ENCODE measurements around the gene LRCH1.
A peak's percentile ranks its signal among the peaks of the same experiment; 100 is the strongest.

LRCH1 gene

DNA sequence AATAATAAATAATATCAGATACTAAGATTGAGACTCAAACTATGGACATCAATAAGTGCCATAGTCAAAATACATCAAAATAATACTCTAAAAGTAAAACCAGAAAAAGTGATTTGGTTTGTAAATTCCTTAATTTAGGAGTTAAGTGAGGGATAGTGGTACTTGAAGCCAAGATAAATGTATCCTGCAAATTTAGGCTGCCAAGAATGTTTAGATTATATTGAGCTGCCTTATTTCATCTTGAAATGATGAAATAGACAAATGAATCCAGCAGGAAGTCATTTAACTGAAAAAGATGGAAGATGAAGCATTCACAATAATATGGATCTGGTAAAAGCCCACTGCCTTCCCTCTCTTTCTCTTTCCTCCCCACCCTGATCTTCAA lies 112.3 kb downstream of the LRCH1 start:
- Histone ChIP-seq H4K20me1 (ENCODE audit: insufficient read depth, low read length) (peaks cover 23% of the 10 kb centered on the region), H3K4me1 (ENCODE audit: insufficient read depth, low read length) (peaks cover 38% of the 10 kb centered on the region), H2AFZ (ENCODE audit: low read depth, low read length) (no peak overlapping the region), H3K9me3 (ENCODE audit: insufficient read depth, low read length, severe bottlenecking) (no peaks in the 10 kb centered on the region), H3K27ac (ENCODE audit: low read length) (0 out of 2 replicates have a peak overlapping the region, but pooled peaks have one; percentile 6), H3K9ac (ENCODE audit: low read depth, low read length) (no peak overlapping the region), H3K27me3 (ENCODE audit: insufficient read depth, low read length, poor library complexity) (no peaks in the 10 kb centered on the region), H3K4me3 (ENCODE audit: low read depth in 1 of 2, low read length in 2 of 2) (no peak overlapping the region), H3K4me2 (ENCODE audit: insufficient read depth, low read length) (no peak overlapping the region), H3K36me3 (ENCODE audit: insufficient read depth, low read length) (peaks cover 15% of the 10 kb centered on the region), H3K79me2 (ENCODE audit: insufficient read depth, low read length) (peaks cover 72% of the 10 kb centered on the region)
- ATAC-seq (ENCODE audit: insufficient read depth, low read depth) (no peak), DNase-seq (no peak)
- TF ChIP-seq, protein P1, sequence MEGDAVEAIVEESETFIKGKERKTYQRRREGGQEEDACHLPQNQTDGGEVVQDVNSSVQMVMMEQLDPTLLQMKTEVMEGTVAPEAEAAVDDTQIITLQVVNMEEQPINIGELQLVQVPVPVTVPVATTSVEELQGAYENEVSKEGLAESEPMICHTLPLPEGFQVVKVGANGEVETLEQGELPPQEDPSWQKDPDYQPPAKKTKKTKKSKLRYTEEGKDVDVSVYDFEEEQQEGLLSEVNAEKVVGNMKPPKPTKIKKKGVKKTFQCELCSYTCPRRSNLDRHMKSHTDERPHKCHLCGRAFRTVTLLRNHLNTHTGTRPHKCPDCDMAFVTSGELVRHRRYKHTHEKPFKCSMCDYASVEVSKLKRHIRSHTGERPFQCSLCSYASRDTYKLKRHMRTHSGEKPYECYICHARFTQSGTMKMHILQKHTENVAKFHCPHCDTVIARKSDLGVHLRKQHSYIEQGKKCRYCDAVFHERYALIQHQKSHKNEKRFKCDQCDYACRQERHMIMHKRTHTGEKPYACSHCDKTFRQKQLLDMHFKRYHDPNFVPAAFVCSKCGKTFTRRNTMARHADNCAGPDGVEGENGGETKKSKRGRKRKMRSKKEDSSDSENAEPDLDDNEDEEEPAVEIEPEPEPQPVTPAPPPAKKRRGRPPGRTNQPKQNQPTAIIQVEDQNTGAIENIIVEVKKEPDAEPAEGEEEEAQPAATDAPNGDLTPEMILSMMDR (IDR thresholded peaks at IDR 0.05; ENCODE audit: borderline replicate concordance, extremely low read depth, low read length, poor library complexity, severe bottlenecking), result no peak
- no peak for TF ChIP-seq EZH2 (IDR thresholded peaks at IDR 0.05; ENCODE audit: borderline replicate concordance, low read depth, low read length, severe bottlenecking)

DNA sequence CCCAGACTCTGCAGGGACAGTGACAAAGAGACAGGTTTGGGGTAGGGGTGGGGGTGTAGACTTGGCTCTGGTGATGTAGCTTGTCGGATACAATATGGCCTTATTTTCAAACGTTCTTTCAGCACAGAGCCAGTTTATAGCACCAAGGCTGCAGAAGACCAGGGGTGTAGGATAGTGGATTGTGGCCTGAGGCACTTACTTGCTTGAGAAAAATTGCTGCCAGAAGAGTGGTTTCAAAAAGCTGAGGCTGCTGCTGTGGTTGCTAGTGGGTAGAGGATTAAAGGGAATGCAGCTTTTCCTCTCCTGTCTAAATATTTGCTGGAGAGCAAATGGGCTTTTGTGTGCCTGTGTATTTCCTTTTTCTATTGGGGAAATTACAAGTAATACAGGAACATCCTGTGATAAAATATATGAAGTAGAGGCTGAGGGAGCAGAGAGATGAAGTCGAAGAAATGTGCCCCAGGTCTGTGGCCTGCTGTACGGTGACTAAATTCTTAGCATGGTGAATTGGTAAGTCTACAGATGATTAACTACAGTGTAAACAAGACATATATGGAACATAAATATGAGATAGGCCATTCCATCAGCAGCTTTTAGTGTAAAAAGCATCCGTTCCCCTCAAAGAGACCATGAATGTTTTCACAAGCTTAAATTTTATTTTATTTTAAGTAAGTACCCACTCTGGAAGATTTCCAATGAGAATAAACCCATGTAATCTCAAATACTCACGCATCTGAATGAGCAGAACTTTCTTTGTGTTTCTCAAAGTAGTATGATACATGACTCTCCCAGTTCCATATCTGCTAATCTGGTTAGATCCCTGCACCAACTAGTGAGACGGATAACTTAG lies 112.9 kb downstream of the LRCH1 start:
- no peak overlapping the region for H3K9ac ChIP-seq (ENCODE audit: low read depth, low read length)
- peaks cover 72% of the 10 kb centered on the region for H3K79me2 ChIP-seq (ENCODE audit: insufficient read depth, low read length)
- no peak overlapping the region for H2AFZ ChIP-seq (ENCODE audit: low read depth, low read length)
- H3K4me2 ChIP-seq (ENCODE audit: insufficient read depth, low read length), result no peak overlapping the region
- DNase-seq (no peak), ATAC-seq (ENCODE audit: insufficient read depth, low read depth) (peak; percentile 25)
- H3K36me3 ChIP-seq (ENCODE audit: insufficient read depth, low read length), result peaks cover 21% of the 10 kb centered on the region
- H3K27ac ChIP-seq (ENCODE audit: low read length), result 0 out of 2 replicates have a peak overlapping the region, but pooled peaks have one; percentile 6
- no peaks in the 10 kb centered on the region for H3K27me3 ChIP-seq (ENCODE audit: insufficient read depth, low read length, poor library complexity)
- TF ChIP-seq, protein P1 (IDR thresholded peaks at IDR 0.05; ENCODE audit: borderline replicate concordance, extremely low read depth, low read length, poor library complexity, severe bottlenecking), result no peak
- TF ChIP-seq EZH2 (IDR thresholded peaks at IDR 0.05; ENCODE audit: borderline replicate concordance, low read depth, low read length, severe bottlenecking), result no peak
- H3K9me3 ChIP-seq (ENCODE audit: insufficient read depth, low read length, severe bottlenecking), result no peaks in the 10 kb centered on the region
- H3K4me3 ChIP-seq (ENCODE audit: low read depth in 1 of 2, low read length in 2 of 2), result no peak overlapping the region
- peaks cover 25% of the 10 kb centered on the region for H4K20me1 ChIP-seq (ENCODE audit: insufficient read depth, low read length)
- peaks cover 38% of the 10 kb centered on the region for H3K4me1 ChIP-seq (ENCODE audit: insufficient read depth, low read length)

GRCh38 chr13:46666727-46667456 lies 113.9 kb downstream of the LRCH1 start:
- H3K4me3 ChIP-seq (ENCODE audit: low read depth in 1 of 2, low read length in 2 of 2), result no peak overlapping the region
- peaks cover 38% of the 10 kb centered on the region for H3K4me1 ChIP-seq (ENCODE audit: insufficient read depth, low read length)
- no peak overlapping the region for H3K4me2 ChIP-seq (ENCODE audit: insufficient read depth, low read length)
- peaks cover 30% of the 10 kb centered on the region for H4K20me1 ChIP-seq (ENCODE audit: insufficient read depth, low read length)
- no peak overlapping the region for H2AFZ ChIP-seq (ENCODE audit: low read depth, low read length)
- H3K9me3 ChIP-seq (ENCODE audit: insufficient read depth, low read length, severe bottlenecking), result no peaks in the 10 kb centered on the region
- H3K36me3 ChIP-seq (ENCODE audit: insufficient read depth, low read length), result peaks cover 27% of the 10 kb centered on the region
- H3K27me3 ChIP-seq (ENCODE audit: insufficient read depth, low read length, poor library complexity), result no peaks in the 10 kb centered on the region
- ATAC-seq (ENCODE audit: insufficient read depth, low read depth) (peak; percentile 40; the same call in 2 of the 3 replicates), DNase-seq (peak; percentile 34)
- TF ChIP-seq, protein P1 (IDR thresholded peaks at IDR 0.05; ENCODE audit: borderline replicate concordance, extremely low read depth, low read length, poor library complexity, severe bottlenecking), result peak; percentile 25
- no peak for TF ChIP-seq EZH2 (IDR thresholded peaks at IDR 0.05; ENCODE audit: borderline replicate concordance, low read depth, low read length, severe bottlenecking)
- peaks cover 73% of the 10 kb centered on the region for H3K79me2 ChIP-seq (ENCODE audit: insufficient read depth, low read length)
- peak overlapping the region; percentile 56; the same call in 1 of the 2 replicates for H3K27ac ChIP-seq (ENCODE audit: low read length)
- no peak overlapping the region for H3K9ac ChIP-seq (ENCODE audit: low read depth, low read length)
